Measurements from ENCODE around the gene KIAA1671.

The KIAA1671 gene

DNA sequence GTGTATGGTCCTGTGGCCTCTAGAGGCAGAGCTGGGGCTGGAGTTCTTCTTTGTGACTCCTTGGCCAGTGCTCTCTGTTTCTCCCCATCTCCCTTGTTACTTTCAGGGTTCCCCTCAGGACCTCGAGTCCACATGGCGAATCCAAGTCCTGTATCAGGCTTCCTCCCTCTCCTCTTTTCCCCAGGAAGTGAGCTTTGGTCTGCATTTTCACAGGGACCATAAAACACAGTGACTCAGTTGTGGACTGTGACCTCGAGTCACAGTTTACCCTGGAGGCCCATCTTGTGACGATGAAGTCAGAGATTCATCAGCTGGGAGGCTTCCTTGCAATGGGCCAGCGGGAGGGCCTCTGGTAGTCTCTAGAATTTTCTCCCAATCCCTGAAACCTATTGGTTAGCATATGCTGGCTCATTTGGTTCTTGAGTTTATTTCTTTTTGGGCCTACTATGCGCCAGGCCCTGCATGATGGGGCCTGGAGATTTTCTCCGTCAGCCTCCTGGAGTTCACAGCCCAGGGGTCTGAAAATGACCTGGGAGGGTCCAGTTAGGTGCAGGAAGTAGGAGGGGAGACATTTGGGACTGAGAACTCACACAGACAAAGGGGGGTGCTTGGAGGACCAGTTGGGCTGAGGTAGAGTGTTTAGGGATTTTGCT, 100.8 kb downstream of the KIAA1671 start:
- peaks cover 17% of the 10 kb centered on the region for H3K36me3 ChIP-seq (ENCODE audit: insufficient read depth, low read depth, low read length)
- no peak overlapping the region for H3K4me3 ChIP-seq (ENCODE audit: low read length)
- no peak overlapping the region for H3K9ac ChIP-seq (ENCODE audit: low read depth, low read length)
- H3K27me3 ChIP-seq (ENCODE audit: insufficient read depth, low read length), result no peaks in the 10 kb centered on the region
- peaks cover 8% of the 10 kb centered on the region for H3K9me3 ChIP-seq (ENCODE audit: insufficient read depth, low read depth, low read length)
- H3K4me1 ChIP-seq (ENCODE audit: insufficient read depth, low read length), result no peaks in the 10 kb centered on the region
- H3K27ac ChIP-seq (ENCODE audit: low read length), result no peak overlapping the region

DNA sequence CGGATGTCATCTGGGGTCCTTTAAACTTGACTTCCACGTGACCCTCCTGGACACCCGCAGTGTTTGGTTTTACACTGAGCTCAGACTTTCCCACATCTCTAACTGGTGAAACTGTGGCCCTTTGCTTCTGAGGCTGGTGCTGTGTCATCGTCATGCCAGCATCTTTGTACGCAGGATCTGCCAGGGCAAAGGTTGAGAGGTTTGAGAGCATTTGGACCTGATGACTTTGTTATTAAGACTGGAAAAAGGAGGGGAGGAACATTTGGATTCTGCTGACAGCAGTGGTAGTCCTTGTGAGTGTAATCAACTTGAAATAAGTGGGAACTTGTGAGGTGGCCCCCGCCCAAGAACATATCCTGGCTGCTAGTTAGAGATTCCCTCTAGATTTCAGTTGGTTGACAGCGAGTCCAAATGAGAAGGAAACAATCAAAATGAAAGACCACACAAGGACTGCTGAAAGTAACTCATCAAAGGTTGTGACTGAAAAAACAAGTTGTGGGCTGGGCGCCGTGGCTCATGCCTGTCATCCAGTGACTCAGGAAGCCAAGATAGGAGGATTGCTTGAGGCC, 102.5 kb downstream of the KIAA1671 start:
- peaks cover 8% of the 10 kb centered on the region for H3K9me3 ChIP-seq (ENCODE audit: insufficient read depth, low read depth, low read length)
- H3K4me1 ChIP-seq (ENCODE audit: insufficient read depth, low read length), result no peaks in the 10 kb centered on the region
- H3K36me3 ChIP-seq (ENCODE audit: insufficient read depth, low read depth, low read length), result peaks cover 10% of the 10 kb centered on the region
- H3K27ac ChIP-seq (ENCODE audit: low read length), result no peak overlapping the region
- no peaks in the 10 kb centered on the region for H3K27me3 ChIP-seq (ENCODE audit: insufficient read depth, low read length)
- no peak overlapping the region for H3K4me3 ChIP-seq (ENCODE audit: low read length)
- H3K9ac ChIP-seq (ENCODE audit: low read depth, low read length), result no peak overlapping the region

DNA sequence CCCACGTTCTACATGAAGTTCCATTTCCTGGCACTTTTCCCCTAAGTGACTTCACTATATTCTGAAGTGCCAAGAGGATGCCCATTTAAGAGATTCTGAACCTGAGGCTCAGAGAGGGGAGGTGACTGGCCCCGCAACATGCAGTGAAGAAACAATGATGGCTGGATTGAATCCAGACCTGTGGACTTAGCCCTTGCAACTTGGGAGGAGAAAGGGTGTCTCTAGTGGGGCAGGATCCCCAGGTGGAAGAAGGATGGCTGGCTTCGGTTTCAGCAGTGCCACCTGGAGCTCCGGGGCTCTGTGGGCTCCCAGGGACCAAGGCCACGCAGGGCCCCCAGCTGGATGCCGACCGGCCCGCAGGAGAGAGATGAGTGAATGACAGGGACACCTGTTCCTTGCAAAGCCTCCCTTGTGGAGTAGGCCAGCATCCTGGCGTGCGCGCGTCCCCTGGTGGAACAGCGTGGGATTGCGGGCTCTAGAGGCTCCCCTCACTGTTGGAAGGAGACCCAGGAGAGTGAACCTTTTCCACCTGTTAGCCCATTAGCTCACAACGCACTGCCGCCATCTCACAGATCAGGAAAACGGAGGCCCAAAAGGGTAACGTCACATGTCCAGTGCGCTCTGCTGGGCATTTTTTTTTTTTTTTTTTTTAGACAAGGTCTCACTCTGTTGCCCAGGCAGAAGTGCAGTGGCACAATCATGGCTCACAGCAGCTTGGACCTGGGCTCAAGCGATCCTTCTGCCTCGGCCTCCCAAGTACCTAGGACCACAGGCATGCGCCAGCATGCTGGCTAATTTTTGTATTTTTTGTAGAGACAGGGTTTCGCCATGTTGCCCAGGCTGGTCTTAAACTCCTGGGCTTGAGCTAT, 104.7 kb downstream of the KIAA1671 start:
- no peak overlapping the region for H3K27ac ChIP-seq (ENCODE audit: low read length)
- H3K9me3 ChIP-seq (ENCODE audit: insufficient read depth, low read depth, low read length), result no peaks in the 10 kb centered on the region
- no peak overlapping the region for H3K4me3 ChIP-seq (ENCODE audit: low read length)
- H3K9ac ChIP-seq (ENCODE audit: low read depth, low read length), result no peak overlapping the region
- no peaks in the 10 kb centered on the region for H3K4me1 ChIP-seq (ENCODE audit: insufficient read depth, low read length)
- H3K36me3 ChIP-seq (ENCODE audit: insufficient read depth, low read depth, low read length), result no peaks in the 10 kb centered on the region; the same call in 1 of the 2 replicates
- no peaks in the 10 kb centered on the region for H3K27me3 ChIP-seq (ENCODE audit: insufficient read depth, low read length)

DNA sequence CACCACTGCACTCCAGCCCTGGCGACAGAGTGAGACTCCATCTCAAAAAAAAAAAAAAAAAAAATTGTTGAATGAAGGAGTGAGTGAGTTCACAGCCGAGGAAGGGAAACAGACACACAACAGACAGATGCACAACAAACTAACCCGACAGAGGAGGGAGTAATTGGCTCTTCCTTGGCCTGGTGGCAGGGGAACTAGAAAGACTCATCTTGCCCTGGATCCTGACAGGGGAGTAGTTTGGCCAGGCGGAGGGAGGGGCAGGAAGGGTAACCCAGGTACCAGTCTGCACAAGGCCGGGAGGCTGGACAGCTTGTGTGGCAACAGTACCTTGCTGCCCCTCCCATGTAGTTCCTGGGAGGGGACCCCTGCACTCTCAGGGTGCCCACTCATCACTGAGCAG, 106.9 kb downstream of the KIAA1671 start:
- H3K27ac ChIP-seq (ENCODE audit: low read length), result no peak overlapping the region
- H3K27me3 ChIP-seq (ENCODE audit: insufficient read depth, low read length), result no peaks in the 10 kb centered on the region

DNA sequence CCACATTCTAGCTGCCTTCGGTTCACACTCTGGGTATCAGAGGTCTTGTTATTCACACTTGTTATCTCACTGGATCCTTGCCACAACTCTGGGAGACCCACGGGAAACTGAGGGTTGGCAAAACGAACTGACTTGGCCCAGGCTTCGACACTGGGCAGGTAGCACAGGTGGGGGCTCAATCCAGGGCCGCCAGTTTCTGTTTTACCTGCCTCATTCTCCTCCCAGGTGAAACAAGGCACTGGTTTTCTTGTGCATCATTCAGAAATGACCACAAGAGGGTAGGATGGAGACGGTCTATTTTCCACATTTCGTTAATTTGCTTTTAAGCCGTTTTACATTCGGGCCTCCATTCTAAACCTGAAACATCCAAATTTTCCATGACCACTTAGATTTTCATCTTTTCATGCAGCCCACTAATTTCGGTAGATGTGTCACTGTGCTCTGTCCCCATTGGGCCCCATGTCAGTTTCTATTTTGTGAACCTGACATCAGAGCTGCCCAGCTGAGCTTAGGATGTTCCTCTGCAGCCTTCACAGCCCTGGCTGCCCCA, 108.1 kb downstream of the KIAA1671 start:
- Histone ChIP-seq H3K27me3 (ENCODE audit: insufficient read depth, low read length) (no peaks in the 10 kb centered on the region), H3K36me3 (ENCODE audit: insufficient read depth, low read depth, low read length) (no peaks in the 10 kb centered on the region), H3K9me3 (ENCODE audit: insufficient read depth, low read depth, low read length) (no peaks in the 10 kb centered on the region), H3K9ac (ENCODE audit: low read depth, low read length) (no peak overlapping the region), H3K4me3 (ENCODE audit: low read length) (no peak overlapping the region), H3K4me1 (ENCODE audit: insufficient read depth, low read length) (no peaks in the 10 kb centered on the region), H3K27ac (ENCODE audit: low read length) (no peak overlapping the region)

More for the DNA sequence above, 106.9 kb downstream of the KIAA1671 start:
- Histone ChIP-seq H3K9me3 (ENCODE audit: insufficient read depth, low read depth, low read length) (no peaks in the 10 kb centered on the region), H3K36me3 (ENCODE audit: insufficient read depth, low read depth, low read length) (no peaks in the 10 kb centered on the region; the same call in 1 of the 2 replicates), H3K4me3 (ENCODE audit: low read length) (no peak overlapping the region), H3K9ac (ENCODE audit: low read depth, low read length) (no peak overlapping the region), H3K4me1 (ENCODE audit: insufficient read depth, low read length) (no peaks in the 10 kb centered on the region)

DNA sequence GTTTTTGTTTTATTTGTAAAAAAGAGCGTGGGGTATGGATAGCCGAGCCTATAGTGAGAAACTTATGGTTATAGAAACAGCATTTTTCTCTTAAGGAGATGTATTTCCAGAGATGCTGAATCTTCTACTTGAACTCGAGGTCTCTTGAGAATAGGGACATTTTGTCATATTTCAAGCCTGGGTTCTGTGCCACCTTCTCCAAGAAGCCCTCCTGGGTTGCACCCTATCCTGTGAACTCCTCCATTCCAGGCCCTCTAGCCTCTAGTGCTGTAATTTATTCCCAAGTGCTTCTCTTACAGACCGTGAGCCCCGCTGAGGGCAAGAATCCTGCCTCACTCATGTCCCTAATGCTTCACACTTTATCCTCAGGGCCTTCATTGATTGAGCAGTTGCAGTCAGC, 108.6 kb downstream of the KIAA1671 start:
- no peak overlapping the region for H3K4me3 ChIP-seq (ENCODE audit: low read length)
- no peak overlapping the region for H3K9ac ChIP-seq (ENCODE audit: low read depth, low read length)
- H3K36me3 ChIP-seq (ENCODE audit: insufficient read depth, low read depth, low read length), result no peaks in the 10 kb centered on the region
- H3K27me3 ChIP-seq (ENCODE audit: insufficient read depth, low read length), result no peaks in the 10 kb centered on the region
- H3K27ac ChIP-seq (ENCODE audit: low read length), result no peak overlapping the region
- H3K4me1 ChIP-seq (ENCODE audit: insufficient read depth, low read length), result no peaks in the 10 kb centered on the region
- H3K9me3 ChIP-seq (ENCODE audit: insufficient read depth, low read depth, low read length), result no peaks in the 10 kb centered on the region

DNA sequence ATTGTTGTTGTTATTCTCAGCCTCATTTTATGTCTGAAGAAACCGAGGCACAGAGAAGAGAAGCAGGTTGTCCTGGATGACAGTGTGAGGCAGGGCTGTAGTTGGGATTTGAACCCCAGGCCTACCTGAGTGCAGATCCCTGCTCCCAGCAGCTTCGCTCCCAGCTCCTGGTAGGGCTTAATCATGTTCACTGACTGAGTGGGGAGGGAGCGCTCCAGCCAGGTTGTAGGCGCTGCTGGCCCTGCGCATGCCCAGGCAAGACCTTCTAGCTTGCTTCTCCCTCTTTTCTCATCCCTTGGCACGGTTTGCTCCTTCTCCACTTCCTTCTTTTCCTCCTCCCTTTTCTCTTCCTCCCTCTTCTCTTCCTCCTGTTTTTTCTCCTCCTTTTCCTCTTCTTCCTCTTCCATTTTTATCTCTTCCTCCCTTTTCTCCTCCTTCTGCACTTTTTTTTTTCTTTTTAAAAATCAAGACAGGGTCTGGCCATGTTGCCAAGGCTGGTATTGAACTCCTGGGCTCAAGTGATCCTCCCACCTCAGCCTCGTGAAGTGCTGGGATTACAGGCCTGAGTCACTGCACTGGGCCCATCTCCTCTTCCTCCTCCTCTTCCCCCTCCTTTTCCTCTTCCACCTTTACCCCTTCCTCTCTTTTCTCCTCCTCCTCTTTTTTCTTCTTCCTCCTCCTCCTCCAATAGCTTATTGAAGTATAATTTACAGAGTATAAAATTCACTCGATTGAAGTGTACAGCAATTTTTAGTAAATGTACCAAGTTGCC, 109.3 kb downstream of the KIAA1671 start:
- H3K36me3 ChIP-seq (ENCODE audit: insufficient read depth, low read depth, low read length), result no peaks in the 10 kb centered on the region
- H3K4me3 ChIP-seq (ENCODE audit: low read length), result no peak overlapping the region
- H3K4me1 ChIP-seq (ENCODE audit: insufficient read depth, low read length), result no peaks in the 10 kb centered on the region
- no peaks in the 10 kb centered on the region for H3K9me3 ChIP-seq (ENCODE audit: insufficient read depth, low read depth, low read length)
- no peak overlapping the region for H3K9ac ChIP-seq (ENCODE audit: low read depth, low read length)
- H3K27me3 ChIP-seq (ENCODE audit: insufficient read depth, low read length), result no peaks in the 10 kb centered on the region
- no peak overlapping the region for H3K27ac ChIP-seq (ENCODE audit: low read length)

DNA sequence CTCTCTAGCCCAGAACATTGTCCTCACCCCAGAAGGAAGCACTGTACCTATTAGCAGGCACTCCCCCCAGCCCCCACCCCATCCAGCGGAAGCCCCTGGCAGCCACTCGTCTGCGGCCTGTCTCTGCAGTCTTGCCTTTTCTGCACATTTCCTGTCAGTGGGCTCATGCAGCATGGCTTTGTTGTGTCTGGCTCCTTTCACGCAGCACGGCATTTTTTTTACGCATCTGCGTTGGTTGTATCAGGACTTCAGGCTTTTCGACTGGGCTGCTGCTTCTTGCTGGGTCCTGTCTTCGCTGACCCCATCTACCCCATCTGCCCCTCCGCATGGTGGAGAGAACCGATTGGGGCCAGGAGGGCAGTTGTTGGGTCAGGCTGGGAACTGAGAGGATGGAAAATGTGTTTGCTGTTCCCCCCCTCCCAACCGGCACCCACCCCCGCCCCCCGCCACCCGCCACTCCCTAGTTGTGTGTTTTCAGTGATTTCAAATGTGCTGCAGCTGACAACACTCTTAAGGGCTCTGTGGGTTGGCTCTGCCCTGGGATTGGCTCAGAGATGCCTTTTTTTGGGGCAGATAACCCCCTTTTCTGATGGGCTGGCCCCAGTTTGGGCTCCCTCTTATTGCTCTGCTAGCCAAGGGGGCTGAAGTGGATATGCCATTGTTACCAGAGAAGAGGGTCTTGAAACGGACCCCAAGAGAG, 110.0 kb downstream of the KIAA1671 start:
- Histone ChIP-seq H3K4me3 (ENCODE audit: low read length) (no peak overlapping the region), H3K27ac (ENCODE audit: low read length) (no peak overlapping the region), H3K9ac (ENCODE audit: low read depth, low read length) (no peak overlapping the region), H3K9me3 (ENCODE audit: insufficient read depth, low read depth, low read length) (no peaks in the 10 kb centered on the region), H3K27me3 (ENCODE audit: insufficient read depth, low read length) (no peaks in the 10 kb centered on the region), H3K4me1 (ENCODE audit: insufficient read depth, low read length) (no peaks in the 10 kb centered on the region), H3K36me3 (ENCODE audit: insufficient read depth, low read depth, low read length) (no peaks in the 10 kb centered on the region)

DNA sequence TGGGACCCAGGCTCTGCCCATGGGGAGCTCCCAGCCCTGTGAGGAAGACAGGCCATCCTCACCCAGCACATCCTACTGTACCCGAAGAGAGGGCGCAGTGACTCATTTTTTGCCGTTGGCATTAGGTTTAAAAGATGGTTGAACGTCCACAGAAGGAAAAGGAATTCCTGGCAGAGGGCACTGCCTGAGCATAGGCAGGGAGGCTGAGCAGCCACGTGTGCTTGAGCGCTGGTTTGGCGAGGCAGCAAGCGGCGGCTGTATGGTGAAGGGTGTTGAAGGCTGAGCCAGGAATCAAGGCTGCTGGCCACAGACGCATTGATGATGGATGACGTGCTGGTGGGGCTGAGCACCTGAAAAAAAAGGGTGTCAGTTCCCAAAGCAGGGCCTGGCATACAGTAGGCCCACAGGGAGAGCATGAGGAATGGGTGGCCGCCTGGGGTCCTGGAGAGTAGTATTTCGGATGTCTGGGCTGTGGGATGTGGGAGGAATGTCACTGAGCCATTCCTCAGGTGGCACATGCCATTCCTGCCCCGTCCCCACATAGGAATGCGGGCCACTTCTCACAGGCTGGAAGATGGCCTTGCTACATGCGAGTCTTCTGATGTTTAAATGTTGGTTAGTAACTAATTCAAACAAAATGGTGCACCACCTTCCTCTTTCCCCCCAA, 112.5 kb downstream of the KIAA1671 start:
- H3K27me3 ChIP-seq (ENCODE audit: insufficient read depth, low read length), result no peaks in the 10 kb centered on the region
- no peaks in the 10 kb centered on the region for H3K4me1 ChIP-seq (ENCODE audit: insufficient read depth, low read length)
- no peaks in the 10 kb centered on the region for H3K9me3 ChIP-seq (ENCODE audit: insufficient read depth, low read depth, low read length)

DNA sequence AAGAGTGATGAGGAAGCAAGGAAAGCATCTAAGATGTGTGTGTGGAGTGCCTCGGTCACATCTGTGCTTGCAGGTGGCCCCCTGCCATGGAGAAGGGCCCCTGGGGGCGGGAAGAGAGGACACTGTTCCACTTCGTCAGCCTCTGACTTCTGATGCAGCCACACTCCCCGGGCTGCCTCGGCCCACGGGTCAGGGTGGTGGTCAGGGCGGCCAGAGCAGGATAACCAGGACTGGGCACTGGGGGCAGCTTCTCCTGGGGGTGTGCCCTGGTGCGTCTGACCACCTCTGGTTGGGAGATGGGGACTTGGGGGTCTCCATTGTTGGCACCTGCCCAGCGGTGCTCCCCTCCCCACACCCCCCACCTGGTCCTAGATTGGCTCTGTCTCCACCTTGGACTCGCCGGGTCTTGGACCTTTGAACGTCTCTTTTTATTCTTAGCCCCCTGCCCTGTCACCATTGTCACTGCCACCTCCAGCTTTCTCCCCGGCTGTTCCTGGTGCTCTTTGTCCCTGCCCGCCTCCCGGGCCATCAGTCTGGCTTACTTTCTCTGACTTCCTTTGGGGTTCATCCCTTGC, 114.4 kb downstream of the KIAA1671 start:
- no peak overlapping the region for H3K27ac ChIP-seq (ENCODE audit: low read length)
- H3K4me1 ChIP-seq (ENCODE audit: insufficient read depth, low read length), result no peaks in the 10 kb centered on the region
- no peaks in the 10 kb centered on the region for H3K27me3 ChIP-seq (ENCODE audit: insufficient read depth, low read length)
- H3K36me3 ChIP-seq (ENCODE audit: insufficient read depth, low read depth, low read length), result no peaks in the 10 kb centered on the region
- H3K9me3 ChIP-seq (ENCODE audit: insufficient read depth, low read depth, low read length), result no peaks in the 10 kb centered on the region
- H3K4me3 ChIP-seq (ENCODE audit: low read length), result no peak overlapping the region
- H3K9ac ChIP-seq (ENCODE audit: low read depth, low read length), result no peak overlapping the region

More for the DNA sequence above, 112.5 kb downstream of the KIAA1671 start:
- Histone ChIP-seq H3K9ac (ENCODE audit: low read depth, low read length) (no peak overlapping the region), H3K27ac (ENCODE audit: low read length) (no peak overlapping the region), H3K4me3 (ENCODE audit: low read length) (no peak overlapping the region), H3K36me3 (ENCODE audit: insufficient read depth, low read depth, low read length) (no peaks in the 10 kb centered on the region)
